GM21390 (cell line): Measurements from ENCODE around the gene TBC1D14.
A peak's percentile ranks its signal among the peaks of the same experiment; 100 is the strongest.

ENCODE experiments used
- ATAC-seq: cut with Tn5 transposase; IDR thresholded peaks from one replicate; pipeline ENCODE4 v1.9.1; 2021; ENCODE audit not compliant: unreplicated experiment

Gene TBC1D14

GRCh38 chr4:7052923-7053715 lies 143.5 kb downstream of the TBC1D14 start:
- no peak for ATAC-seq

GRCh38 chr4:7054106-7054880 lies 144.7 kb downstream of the TBC1D14 start:
- no peak for ATAC-seq

- ATAC-seq = no peak
Observed at GRCh38 chr4:7055111-7055989, 145.7 kb downstream of the TBC1D14 start.

DNA sequence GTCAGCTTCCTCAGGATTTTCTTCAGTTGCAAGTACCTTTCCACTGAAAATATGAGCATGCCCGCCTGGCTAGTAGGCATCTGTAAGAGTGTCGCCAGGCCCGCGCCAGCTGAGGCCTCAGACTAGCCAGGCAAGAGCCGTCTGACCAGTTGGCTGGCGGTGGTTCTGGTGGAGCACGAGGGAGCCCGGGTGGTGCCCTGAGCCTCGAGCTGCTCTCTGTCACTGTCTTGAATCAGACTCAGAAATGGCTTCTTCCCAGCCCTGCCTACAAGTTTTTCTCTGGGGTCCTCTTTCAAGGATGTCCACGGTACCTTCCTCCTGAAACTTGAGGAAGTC lies 146.3 kb downstream of the TBC1D14 start:
- ATAC-seq = no peak

DNA sequence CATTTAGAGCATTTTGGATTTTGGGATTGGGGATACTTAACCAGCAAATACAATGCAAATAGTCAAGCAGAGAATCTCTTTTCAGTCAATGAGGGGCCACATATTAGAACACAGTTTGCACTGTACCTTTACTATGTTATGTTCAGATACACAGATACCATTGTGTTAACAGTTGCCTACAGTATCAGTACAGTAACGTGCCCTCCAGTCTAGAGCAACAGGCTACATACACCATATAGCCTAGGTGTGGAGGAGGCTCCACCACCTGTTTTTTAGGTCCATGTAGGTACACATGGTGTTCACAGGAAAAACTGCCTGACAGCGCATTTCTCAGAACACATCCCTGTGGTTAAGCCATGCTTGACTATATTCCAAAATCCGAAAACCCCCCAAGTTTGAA lies 149.2 kb downstream of the TBC1D14 start:
- peak; percentile 26 for ATAC-seq

GRCh38 chr4:7059662-7060061 lies 150.0 kb downstream of the TBC1D14 start:
- no peak for ATAC-seq

- ATAC-seq = no peak
Observed at GRCh38 chr4:7060346-7061150, 150.9 kb downstream of the TBC1D14 start.

DNA sequence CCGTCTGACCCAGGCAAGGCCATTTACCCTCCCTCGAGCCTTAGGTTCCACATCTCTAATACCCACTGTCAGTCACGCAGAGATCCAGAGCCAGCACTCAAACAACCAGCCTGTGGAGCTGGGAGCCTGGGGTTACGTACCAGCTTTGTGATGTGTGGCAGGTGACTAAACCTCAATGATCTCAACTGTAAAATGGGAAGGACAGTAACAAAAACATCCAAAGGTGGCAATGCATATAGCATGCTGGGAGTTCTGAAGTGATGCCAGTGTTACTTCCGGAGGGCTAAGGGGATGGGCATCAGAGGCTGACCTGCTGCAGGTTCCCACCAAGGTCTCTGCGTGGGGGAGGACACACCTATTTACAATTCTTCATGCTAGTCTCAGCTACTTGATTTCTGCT lies 152.2 kb downstream of the TBC1D14 start:
- no peak for ATAC-seq

GRCh38 chr4:7062816-7063215 lies 153.2 kb downstream of the TBC1D14 start:
- no peak for ATAC-seq

DNA sequence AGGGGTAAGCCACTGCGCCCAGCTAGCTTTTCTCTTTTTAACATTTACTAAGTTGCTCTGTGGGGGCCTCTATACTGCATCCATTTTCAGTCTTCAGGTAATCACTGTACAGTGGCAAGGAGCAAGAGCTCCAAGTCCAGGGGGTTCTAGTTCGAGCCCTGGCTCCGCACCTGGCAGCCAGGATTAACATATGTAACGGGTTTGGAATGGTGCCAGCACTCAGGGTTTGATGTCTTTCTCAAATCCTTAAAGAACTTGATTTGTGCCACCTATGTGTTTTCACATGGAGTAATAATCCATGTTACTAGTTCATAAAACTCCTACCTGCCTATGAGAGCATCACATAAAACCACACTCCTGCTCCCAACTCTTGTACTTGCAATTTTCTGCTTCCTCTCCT lies 153.7 kb downstream of the TBC1D14 start:
- no peak for ATAC-seq

DNA sequence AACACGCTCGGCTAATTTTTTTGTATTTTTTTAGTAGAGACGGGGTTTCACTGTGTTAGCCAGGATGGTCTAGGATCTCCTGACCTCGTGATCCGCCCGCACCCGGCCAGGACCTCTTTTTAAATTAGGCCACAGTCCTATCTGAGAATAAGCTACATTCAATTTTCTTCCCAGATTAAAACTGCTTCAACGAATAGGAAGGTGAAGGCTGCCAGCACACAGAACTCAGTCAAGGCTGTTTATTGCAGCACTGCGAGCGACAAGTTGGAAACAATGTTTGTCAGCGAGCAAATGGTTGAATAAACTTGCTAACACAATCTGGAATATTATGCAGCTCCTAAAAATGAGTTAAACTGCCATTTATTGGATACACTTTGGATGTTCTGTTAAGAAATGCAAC lies 156.4 kb downstream of the TBC1D14 start:
- ATAC-seq = no peak

DNA sequence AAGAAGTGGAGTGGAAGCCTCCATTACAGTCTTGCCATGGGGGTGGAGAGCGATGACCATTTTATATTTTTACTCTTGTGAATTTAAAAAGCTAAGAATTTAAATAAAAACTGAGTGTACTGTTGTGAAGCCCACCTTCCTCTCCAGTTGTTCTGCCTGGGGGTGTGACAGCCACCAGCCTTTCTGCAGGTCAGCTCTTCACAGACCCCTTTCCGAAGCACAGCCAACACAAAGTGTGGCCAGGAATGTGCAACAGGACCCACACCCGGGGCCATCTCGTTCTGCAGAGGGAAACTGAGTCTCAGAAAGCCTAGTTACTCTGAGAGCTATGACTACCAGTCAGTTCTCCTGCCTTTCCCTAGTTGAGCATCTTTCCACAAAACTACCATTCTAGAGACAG lies 156.9 kb downstream of the TBC1D14 start:
- no peak for ATAC-seq

- no peak for ATAC-seq
Observed at GRCh38 chr4:7067126-7067451, 157.5 kb downstream of the TBC1D14 start.

DNA sequence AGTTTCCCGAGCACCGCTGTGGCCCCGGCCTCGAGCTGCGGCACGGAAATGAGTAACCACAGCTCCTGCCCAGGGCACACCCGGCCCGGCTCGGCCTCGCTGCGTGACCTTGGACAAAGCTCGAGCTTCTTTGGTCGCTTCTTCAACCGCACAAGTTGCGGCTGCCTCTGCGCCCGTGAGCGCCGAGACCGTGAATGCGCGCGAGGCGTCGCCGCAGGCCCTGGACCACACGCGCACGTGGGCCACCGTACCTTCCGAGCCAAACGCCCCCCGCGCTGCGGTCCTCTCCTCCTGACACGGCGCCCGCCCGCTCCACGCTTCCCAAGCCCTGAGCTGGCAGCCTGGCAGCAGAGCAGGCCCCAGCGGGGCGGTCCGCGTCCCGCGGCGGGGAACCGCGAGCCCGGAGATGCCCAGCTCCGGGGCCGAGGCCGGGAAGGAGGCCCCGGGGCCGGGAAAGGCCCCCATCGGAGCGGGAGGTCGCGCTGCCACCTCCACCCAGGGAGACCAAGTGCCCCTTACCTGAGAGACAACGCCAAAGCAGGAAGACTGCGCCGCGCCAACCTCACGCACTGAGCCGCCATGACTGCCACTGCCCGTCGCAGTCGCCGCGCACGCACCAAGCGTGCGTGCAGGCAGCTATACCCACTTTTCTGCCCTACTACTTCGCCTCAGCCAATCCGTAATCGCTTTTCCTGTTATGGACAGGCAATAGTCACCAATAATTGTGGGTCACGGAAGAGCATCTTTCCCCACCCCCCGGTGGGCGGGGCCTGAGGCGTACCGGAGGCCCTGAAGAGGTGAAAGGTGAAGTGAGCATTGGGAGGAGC lies 158.0 kb downstream of the TBC1D14 start, which contains the start of gene GRPEL1:
TSS of gene GRPEL1 (minus strand) at position 613 of the 827 bp plus-strand sequence. CDS start at position 581, 32 bp downstream.
- ATAC-seq = peak; percentile 91

DNA sequence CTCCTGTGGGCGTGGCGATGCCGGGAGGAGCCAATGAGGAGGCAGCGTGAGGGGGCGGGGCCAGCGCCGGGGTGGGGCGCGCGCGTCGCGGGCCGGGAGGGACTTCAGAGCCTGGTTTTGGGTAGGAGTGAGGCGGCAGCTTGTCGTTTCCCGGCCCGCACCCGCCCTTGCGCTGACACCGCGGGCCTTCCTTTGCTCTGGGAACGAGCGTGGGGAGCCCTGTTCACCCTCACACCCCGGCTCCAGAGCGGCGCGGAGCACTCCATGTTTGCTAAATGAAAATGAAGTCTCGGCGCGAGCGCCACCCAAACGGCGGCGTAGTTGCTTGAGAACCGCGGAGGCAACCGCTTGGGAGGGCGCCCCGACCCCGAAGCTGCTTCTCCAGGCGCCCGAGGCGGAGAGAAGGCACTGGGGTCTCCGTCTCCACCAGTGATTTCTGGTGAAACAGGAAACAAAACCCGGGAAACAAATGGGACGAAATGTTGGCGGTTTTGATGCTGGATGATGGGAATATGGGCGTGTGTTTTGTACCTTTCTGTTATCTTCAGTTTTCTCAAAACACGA lies 158.7 kb downstream of the TBC1D14 start:
- peak; percentile 17 for ATAC-seq

- ATAC-seq = no peak
Observed at GRCh38 chr4:7068883-7069282, 159.3 kb downstream of the TBC1D14 start.

DNA sequence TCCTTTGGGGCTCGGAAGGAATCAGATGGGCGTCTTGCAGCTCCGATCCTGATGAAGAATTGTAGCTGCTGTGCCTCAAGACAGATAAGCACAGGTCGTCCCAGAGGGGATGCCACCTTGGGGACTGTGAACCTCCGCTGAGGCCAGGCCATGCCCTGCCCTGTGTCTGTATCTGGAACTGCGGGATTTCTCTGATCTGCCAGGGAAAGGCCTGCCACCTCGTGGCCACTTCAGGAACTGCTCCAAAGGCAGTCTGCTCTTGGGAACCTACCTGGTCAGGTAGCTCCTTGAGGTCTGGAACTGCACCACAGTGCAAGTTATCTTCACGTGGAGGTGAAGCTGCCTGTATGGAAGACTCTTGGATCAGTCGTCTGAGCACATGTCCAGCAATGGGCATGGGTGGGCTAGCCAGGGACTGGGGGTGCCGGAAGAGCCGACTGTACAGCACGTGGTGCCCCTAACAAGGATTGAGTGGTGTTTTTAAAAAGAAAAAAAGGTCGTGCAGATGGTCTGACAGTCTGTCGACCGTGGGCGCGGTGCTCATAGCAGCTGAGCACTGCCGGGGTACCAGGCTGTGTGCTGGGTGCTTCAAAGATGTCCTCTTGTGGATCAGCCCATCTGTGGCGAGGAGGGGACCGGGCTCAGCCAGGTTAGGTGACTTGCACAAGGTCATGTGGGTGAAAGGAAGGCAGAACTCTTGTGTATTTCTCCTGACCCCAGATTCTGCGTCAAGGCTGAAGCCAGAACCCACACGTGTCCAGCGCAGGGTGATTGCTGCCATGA lies 161.3 kb downstream of the TBC1D14 start:
- peak; percentile 18 for ATAC-seq

DNA sequence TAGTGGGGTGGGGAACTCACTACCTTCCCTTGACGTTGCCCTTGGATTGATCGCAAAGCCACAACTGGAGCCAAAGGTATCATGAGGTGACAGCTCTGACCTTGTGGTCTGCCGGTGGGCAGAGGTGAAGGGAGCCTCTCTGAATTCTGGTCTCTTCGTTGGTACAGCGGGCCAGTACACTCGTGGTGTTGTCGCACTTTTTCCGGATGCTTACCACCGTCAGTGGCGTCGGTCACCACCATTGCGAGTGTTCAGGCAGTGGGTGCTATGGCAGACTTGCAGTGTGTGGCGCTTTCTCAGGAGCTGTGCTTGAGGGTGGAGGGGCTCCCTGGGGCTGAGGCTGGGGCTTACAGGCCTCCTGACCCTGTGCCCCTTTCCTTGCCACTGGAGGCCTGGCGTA lies 163.4 kb downstream of the TBC1D14 start:
- ATAC-seq = no peak
